Keratinocyte (primary cell): ENCODE measurements around the gene SGSM1.

Experiments used
- CTCF ChIP-seq, 3 experiments: IDR thresholded peaks in 1 of 3; conservative IDR thresholded peaks in 1 of 3; optimal IDR thresholded peaks in 1 of 3; 2 replicates in 2 of 3; 3 replicates in 1 of 3; pipeline versions ENCODE3 to v1.5.1; 2011; ENCODE audit warnings: low read length in 3 of 3, mild to moderate bottlenecking in 3 of 3, moderate library complexity in 2 of 3, control low read depth in 1 of 3, inconsistent platforms in 1 of 3; ENCODE audit not compliant: insufficient read depth in 2 of 3; ENCODE audit errors: extremely low read depth in 1 of 3
- EZH2 ChIP-seq: IDR thresholded peaks from one replicate; pipeline ENCODE4 v1.6.1; 2012; ENCODE audit warnings: inconsistent platforms, mild to moderate bottlenecking, low read length, moderate library complexity

GRCh38 chr22:24945430-24945829 lies 139.4 kb downstream of the SGSM1 start:
- TF ChIP-seq EZH2: no peak
- TF ChIP-seq CTCF (optimal IDR thresholded peaks at IDR 0.05 in 1 of 3, IDR thresholded peaks at IDR 0.05 in 1 of 3, conservative IDR thresholded peaks at IDR 0.05 in 1 of 3; ENCODE audit: extremely low read depth in 1 of 3, insufficient read depth in 2 of 3, low read length in 3 of 3): no peak
